Muscle of back (tissue), 11 donors: ENCODE results near the gene YIPF5. TPM values are rescaled to one million over a fixed set of nuclear protein-coding genes. Genes with fewer than 3 reads are reported as not detected.

Experiments used
- DNase-seq, 3 donors: peaks; one replicate each; pipeline versions ENCODE4 v3.0.0 to v3.0.0-alpha.2; 2013
- polyA plus RNA-seq, 10 donors: library from polyadenylated mRNA; unstranded; fragments of 120-200 nt; gene quantifications; one replicate each; pipeline ENCODE4 v1.2.1, GENCODE V29; 2013; ENCODE audit not compliant: insufficient read length in 10 of 10

The YIPF5 gene
- polyA plus RNA-seq, 10 donors, result 32.9 to 60.3 (median 48.7) TPM

DNA sequence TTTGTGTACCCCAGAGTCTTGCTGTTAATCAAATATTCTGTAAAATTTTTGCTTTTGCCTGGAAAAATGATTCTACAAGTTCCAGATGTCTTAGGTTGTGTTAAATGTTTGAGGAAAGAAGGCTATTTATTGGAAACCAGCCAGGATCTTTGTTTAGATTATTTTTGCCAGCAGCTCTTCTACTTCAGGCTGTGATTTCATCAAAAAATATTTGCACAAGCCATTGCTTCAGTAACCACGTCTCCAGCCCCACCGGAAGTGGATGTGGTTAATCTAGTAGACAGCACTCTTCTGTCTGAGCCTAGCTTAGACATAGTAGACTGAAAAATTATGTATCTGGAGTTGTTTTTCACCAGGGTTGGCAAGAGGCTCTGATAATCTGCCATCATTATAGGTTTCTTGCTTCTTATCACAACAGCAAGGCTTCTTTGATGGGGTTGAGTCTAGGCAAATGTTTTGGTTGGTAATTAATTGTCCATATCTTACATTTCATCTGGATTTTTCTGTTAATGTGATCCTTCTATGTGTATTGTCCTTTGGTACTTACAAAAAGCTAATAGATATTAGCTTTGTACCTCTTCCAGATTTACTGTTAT lies 17.3 kb upstream of the YIPF5 start:
- DNase-seq, result peak; percentile 46 to 93 (median 69)

DNA sequence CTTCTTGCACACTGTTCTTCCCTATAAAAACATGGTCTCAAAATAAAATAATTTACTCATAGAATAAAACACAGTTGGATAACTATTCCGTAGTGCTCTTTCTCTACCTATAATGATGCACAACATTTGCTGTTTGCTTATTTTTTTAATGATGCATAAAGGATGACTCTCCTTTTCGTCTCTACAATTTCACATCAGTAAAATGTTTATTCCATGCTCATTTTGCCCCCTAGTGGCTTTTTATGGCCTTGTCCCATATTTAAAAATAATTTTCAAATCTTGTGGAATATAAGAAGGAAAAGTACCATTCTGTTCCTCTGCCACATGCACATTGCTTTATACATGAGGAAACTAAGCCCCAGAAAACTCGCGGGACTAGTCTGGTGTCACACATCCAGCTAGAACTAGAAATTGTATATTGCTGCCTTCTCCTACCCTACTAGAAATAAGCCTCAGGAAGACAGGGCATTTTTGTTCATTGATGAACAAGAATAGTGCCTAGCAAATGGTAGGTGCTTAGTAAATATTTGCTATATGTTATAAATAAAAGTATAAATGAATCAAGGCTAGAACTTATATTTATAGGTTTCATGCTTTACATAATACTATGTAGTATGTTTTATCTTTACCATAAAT lies 12.9 kb upstream of the YIPF5 start:
- DNase-seq, result peak in 1 of 3 donors; percentile 57

DNA sequence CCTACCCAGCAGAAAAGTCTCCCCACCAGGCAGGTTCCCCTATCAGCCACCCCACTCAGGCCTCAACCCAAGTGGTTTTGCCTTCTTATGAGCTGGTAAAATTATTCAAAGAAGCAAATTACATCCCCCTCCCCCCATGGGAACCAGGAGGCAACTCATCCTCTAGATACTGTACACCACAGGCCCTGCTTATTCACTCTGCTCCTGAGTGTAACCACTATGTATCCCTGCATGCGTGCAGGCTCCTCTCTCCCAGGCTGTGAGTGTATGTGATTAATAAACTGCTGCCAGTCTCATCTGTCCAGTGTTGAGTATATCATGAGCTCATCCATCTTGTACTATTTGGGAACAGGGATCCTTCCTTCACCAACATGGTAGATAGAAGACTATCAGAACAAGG lies 8.8 kb upstream of the YIPF5 start:
- DNase-seq, result no peak

DNA sequence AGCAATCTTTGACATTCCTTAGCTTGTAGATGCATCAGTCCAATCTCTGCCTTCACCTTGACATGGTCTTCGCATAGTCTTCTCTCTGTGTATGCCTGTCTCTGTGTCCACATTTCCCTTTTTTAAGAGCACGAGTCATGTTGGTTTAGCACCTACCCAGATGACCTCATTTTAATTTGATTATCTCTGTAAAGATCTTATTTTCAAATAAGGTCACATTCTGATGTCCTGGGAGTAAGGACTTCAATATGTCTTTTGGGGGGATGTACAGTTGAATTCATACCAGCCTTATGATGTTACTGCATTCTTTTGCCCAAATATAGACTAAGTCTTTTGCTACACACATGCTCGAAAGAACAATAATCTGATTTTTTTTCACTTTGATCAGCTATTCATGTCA lies 7.1 kb upstream of the YIPF5 start:
- DNase-seq, result peak in 1 of 3 donors; percentile 62

DNA sequence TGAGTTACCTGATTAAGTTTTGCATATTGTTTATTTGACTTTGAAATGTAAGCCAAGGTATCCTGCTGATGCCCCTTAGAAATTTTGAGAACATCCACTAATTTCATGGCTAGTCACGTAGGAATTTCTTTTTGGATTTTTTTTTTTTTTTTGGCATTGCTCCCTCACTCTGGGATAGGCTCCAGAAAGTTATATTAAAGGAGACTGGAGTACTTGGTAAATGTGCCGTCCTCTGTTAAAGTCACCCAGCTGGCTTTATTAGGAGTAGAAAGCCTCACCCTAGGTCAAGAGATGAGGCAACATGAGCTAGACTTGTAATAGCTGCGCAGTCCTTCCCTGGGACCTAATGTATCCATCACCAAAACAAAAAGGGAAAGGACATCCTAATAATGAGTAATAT lies 3.3 kb upstream of the YIPF5 start:
- no peak for DNase-seq

DNA sequence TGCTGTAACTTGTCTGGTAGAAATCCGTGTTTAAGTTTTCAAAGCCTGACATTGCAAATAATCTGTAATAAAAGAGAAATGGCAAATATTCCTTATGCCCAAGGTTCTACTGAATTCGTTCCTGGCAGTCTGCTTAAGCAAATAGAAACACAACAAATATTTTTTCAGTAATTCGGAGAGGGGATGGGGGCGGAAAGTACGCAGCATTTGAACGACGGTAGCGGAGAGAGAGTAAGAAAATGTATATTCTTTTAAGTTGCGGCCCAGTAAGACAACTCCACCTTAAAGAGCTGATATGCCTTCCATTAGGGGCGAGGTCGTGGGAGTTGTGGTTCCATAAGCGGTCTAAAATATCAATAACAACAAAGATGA lies 569 bp downstream of the YIPF5 start:
- DNase-seq, result peak in 1 of 3 donors; percentile 1

DNA sequence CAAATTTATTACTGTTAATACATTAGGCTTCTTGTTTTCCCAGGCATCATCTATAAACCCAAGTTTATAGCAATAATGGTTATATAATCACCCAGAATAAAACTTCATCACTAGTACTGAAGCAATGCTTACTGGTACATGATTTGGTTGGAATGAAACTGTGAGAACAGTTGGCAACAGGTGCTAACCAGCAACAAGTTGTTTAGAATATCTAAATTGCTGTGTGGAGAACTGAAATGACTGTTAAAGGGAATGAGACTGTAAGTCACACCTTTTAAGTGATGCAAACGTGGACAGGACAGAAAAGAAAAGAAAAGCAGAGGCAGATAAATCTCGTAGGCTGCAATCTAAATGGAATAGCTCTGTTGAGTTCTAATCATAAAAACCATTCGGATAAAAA lies 2.5 kb downstream of the YIPF5 start:
- DNase-seq, result no peak

DNA sequence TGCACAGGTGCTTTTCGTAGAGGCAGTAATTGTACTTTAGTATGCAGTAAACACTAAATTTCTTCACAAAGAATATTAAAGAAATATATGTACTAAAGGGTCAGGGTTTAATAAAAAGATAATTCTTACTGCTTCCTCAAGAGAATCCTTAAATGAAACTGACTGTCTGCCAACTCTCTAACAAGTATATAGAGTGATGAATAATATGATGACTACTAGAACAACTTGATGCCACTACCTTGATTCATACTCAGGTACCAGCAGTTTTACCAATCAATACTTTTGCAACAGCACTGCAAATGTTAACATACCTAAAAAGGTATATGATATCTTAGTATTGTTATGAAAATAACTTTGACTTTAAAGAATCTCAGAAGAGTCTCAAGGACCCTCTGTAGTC lies 3.8 kb downstream of the YIPF5 start:
- no peak for DNase-seq

DNA sequence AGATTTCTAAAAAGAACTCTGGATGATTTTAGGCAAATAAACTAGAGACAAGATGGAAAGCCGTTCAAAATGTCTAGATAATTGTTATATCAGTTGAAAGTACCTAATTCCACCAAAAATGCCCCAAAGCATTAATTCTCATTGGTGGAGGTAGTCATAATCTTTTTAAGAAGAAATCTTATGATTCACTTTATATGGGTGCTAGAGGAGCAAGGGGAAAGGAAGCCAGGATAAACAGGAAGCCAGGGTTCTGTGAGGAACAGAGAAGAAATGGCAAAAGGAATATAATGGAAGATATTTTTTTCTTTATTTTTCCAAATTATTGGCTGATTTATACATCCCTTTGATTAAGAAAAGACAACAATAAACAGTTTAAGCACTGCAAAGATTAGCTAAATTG lies 7.8 kb downstream of the YIPF5 start:
- DNase-seq, result no peak

DNA sequence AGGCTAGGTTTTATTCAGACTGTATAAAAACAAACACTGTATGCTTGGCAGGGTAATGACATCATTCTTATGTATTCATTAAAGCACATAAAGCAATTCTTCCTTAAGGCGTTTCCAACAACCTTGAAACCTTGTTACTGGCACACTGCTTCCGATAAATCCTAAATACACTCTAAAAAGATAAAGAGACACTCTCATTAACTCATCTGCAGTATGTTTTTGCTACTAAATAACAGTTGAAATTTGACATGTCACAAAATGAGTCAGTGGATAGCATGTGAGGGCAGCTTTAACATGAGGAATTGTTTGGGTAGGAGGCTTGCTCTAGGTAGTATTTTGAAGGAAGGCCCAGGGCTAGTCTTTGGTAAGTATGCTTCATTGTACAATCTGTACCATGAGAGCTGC lies 13.7 kb downstream of the YIPF5 start:
- no peak for DNase-seq

DNA sequence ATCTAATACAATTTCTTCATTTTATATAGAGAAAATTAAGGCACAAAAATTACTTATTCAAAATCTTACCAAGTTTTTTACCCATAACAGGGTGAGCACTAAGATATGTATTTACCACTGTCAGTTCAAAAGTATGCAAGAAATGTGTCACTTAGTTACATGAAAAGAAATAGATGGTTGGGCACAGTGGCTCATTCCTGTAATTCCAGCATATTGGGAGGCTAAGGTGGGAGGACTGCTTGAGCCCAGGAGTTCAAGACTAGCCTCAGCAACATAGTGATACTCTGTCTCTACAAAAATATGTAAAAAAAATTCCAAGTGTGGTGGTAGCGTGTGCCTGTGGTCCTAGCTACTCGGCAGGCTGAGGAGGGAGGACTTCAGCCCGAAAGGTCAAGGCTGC lies 19.4 kb downstream of the YIPF5 start:
- no peak for DNase-seq

DNA sequence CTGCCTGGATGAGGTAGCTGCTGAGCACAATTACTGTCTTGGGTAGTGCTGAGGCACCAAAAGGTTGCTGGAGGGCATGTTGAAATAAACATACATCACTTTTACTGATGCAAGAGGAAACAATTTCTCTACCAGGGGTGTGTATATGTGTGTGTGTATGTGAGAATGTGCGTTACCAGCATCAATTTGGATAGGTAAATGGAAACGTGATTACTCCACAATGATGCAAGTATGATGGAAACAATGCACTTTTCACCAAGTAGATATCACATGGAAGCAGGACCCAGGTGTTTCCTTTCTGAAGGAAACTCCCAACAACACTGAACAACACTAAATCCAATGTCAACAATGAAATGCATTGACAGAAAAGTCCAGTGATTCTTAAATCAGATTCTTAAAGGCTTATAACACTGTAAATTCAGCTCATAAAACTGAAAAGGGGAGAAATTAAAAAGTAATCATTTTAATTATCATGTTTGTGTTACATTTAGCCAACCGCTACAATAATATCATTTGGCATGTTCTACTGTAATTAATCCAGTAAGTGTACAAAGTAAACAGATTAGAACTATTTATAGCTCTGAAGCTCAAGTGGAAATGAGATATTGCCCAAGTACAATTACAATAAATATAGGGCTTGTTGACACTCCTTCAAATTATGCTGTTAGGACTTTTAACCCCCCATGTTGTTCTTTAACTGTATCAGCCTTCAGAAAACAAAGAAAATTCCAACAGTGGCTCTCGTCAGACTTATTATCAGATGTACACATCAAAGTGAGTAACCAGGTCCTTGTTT lies 25.3 kb downstream of the YIPF5 start:
- DNase-seq, result peak in 1 of 3 donors; percentile 36

DNA sequence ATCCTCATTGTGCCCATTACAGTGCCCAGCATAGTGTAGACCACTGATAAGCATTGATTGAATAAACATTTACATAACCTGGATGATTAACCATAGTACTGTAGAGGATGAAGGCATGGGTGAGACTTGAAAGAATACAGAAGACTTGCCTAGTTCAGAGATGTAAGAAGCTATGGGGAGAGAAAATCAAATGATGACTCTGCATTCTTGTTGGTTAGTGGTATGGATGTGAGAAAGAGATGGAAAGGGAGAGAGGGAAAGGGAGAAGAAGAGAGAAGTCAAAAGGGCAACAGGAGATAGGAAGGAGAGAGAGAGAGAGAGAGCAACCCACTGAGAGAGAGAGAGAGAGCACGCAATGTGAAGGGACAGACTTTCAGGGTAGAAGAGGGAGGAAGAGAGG lies 26.8 kb downstream of the YIPF5 start:
- DNase-seq, result no peak

DNA sequence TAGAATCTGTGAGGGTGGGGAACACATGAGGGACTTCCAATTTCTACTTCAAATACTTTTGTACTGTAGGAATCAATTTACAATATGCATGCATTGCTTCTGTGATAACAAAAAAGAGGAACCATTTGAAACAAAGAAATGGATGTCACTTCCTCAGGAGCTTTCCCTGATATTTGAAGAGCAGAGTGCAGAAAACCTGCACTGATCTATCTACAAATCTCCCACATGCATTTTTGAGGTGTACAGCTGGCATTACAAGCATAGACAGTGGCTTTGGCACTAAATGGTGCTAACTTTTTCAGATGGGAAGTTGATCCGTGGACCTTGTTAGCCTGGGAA lies 27.7 kb downstream of the YIPF5 start:
- DNase-seq, result no peak

DNA sequence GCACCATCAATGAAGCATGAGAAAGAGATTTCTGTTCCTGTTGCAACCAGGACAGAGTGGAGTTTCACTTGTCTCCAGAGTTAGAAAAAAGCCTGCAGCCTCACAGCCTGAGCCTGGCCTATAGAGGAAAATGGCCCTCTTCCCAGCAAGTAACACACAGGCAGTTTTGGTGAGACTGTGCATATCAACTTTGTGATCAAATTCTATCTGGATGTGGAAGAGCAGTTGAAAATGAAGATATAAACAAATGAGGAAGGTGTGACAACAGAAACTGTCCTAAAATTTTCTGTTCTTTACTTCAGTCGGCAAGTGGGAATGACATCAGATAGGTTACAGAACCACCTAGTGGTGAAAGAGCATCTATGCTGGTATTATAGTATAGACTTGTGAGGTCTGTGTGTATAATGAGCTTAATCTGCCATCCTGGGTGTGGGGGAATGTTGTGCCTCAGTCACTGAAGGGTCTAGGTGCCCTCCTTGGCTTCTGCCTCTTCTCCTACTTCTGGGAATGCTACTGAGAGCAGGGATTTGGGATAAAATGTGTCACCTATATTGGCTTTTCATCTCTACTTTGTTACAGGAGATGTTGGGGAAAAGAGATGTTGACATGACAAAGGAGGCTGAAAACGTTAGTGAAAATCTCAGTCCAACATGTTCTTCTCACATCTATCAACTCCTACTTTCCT lies 28.2 kb downstream of the YIPF5 start:
- DNase-seq, result peak; percentile 46 to 81 (median 67)

DNA sequence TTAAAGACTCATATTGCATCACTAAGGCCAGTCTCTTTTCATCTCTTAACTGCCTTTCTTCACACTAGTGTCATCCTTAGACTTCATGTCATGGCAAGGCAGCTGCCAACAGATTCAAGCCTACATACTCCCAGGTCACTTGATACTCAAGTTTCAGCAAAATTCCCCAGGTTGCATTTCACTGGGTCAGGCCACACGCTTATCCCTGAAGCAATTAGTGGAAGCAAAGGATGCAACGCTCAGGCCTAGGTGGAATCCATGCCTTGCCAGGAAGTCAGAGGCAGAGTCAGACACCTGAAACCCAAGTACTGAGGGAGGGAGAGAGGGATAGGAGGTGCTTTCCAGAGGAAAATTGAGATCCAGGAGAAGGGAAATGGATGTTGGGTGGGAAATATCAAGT lies 28.9 kb downstream of the YIPF5 start:
- DNase-seq, result peak in 1 of 3 donors; percentile 25

DNA sequence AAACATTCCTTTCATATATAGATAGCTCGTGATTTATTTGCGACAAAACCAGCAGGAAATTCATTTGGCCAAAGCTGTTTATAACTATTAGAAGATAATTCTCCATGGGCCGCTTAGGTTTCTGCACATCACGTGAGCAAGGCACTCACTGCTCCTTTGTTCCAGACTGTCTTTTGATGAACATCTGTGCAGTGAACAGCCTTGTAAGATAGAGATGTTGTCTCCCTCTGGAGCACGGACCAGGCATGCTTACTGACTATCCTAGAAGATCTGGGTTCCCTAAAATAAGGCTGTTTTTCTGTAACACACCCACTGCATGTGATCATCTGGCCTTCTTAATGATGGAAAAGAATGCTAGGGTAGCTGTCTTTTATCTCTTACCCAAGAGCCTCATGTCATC lies 30.9 kb downstream of the YIPF5 start:
- peak; percentile 74 to 90 (median 84) for DNase-seq

DNA sequence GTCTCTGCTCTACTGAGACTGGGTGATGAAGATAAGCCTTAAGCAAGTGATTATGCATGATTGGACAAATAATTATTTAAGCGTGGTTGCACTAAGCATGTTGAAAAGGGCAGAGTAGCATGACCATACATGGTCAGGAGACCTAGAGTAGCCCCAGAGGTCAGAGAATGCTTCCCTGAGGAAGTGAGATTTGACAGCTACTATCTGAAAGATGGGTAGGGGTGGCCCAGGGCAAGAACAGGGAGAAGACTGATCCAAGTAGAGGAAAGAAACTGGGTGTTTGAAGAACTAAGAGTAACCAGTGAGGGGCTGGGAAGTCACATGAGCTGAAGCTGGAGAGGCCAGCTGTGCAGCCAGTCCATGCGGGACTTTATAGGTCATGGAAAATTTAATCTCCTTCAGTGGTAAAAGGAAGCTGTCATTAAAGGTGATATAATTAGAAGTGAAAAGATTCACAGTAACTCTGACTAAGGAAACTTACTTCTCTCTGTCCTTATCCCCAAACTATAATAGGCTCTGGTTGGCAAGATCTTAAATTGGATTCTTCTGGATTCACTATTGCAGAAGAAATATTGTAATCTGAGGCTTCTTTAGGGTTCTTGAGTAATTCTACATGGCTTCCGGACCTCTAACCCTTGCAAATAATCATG lies 35.2 kb downstream of the YIPF5 start:
- no peak for DNase-seq

DNA sequence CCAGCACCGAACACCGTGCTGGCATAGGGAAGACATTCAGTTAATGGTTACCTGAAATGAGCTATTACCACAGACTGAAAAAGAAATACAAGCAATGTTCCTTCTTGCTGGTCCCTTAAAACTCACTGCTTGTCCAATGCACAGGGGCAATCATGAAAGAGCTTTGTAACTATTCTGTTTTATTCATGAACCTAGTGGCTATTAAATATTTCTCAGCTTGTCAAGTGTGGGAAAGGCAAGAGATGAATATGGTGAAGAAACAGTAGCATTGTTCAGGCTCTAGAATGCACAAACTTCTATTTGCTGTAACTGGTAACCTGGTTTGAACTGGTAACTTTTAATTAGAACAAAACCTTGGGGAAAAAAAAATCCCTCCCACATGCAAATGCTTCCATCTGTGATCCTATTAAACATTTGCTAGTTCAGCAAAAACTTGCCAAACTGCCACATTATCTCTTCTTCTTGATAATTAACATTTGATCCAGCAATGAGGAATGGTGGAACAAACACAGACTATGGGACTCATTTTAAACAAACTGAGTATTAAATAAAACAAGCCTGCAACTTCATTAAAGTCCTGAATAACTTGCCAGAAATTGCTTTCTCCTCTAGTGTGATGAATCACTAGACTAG lies 36.1 kb downstream of the YIPF5 start:
- no peak for DNase-seq

DNA sequence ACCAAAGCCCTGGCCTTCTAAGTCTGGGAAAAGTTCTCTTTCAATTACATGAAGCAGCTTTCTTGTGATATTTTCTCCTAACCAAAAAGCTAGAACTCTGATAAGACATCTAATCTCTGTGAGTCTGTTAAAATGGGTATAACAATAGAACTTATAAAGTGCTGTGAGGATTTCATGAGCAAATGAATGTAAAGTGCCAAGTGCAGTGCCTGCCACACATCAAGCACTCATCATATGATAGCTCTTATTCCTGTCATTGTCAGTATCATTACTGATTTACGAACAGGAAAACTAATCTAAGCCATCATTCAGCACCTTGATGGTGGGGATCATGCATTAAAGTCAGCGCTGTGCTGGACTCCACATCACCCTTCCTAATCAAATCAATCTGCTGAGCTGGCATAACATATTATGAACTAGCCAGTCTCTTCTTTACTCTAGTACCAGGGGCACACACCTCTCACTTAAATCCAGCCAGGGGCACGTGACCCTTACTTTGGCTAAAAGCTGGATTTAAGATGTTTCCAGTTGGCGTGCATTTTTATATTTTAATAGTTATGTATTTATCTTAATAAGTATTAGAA lies 37.3 kb downstream of the YIPF5 start:
- DNase-seq, result no peak

DNA sequence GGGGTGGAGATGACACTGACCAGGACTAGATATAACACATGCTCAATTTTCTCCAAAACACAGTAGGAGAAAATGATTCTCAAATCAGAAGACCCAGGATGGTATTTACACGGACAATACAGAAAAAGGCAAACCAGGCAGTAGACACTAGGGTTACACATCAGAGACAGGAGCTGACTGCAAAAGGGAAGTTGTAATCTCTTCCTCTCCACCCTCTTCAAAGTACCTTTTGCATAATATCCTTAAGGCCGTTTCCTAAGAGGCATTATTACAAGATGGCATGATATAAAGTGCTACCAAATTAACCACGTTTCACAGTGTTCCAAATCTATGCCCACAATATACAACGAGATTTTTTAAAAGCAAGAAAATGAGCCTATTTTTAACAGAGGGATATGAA lies 39.2 kb downstream of the YIPF5 start:
- no peak for DNase-seq
